CD1c-positive myeloid dendritic cell (primary cell): ENCODE results near the gene MAPK9.

Experiments used
- DNase-seq: peaks from one replicate; pipeline ENCODE4 v3.0.0-alpha.2; 2016; ENCODE audit errors: extremely low spot score

The MAPK9 gene

GRCh38 chr5:180294913-180295555 lies 3.2 kb upstream of the MAPK9 start:
- DNase-seq = no peak

GRCh38 chr5:180294411-180294810 lies 2.5 kb upstream of the MAPK9 start:
- DNase-seq = no peak

- DNase-seq = no peak
These were observed 496 bp downstream of the MAPK9 start for GRCh38 chr5:180291234-180291940.

GRCh38 chr5:180290568-180291233 lies 1.2 kb downstream of the MAPK9 start:
- no peak for DNase-seq

- no peak for DNase-seq
These were observed 1.9 kb downstream of the MAPK9 start for GRCh38 chr5:180289966-180290365.

- no peak for DNase-seq
These were observed 2.5 kb downstream of the MAPK9 start for GRCh38 chr5:180289433-180289832.

- DNase-seq = no peak
These were observed 4.0 kb downstream of the MAPK9 start for GRCh38 chr5:180287868-180288267.

GRCh38 chr5:180287404-180287803 lies 4.5 kb downstream of the MAPK9 start:
- no peak for DNase-seq

GRCh38 chr5:180284149-180284548 lies 7.7 kb downstream of the MAPK9 start:
- peak; percentile 39 for DNase-seq

- no peak for DNase-seq
These were observed 8.8 kb downstream of the MAPK9 start for GRCh38 chr5:180283026-180283615.

- DNase-seq = no peak
These were observed 9.6 kb downstream of the MAPK9 start for GRCh38 chr5:180282281-180282680.

GRCh38 chr5:180281706-180282105 lies 10.2 kb downstream of the MAPK9 start:
- DNase-seq = no peak

GRCh38 chr5:180274695-180275094 lies 17.2 kb downstream of the MAPK9 start:
- no peak for DNase-seq

GRCh38 chr5:180271221-180271620 lies 20.7 kb downstream of the MAPK9 start:
- DNase-seq = peak; percentile 50

GRCh38 chr5:180259260-180259611 lies 32.6 kb downstream of the MAPK9 start:
- no peak for DNase-seq

- no peak for DNase-seq
These were observed 38.7 kb downstream of the MAPK9 start for GRCh38 chr5:180253036-180253824.

GRCh38 chr5:180251887-180252286 lies 40.0 kb downstream of the MAPK9 start:
- no peak for DNase-seq

GRCh38 chr5:180251141-180251540 lies 40.7 kb downstream of the MAPK9 start:
- no peak for DNase-seq

- DNase-seq = no peak
These were observed 41.6 kb downstream of the MAPK9 start for GRCh38 chr5:180250329-180250728.

- DNase-seq = no peak
These were observed 50.3 kb downstream of the MAPK9 start for GRCh38 chr5:180241600-180241999.

GRCh38 chr5:180238631-180239030 lies 53.3 kb downstream of the MAPK9 start:
- no peak for DNase-seq

- no peak for DNase-seq
These were observed 56.0 kb downstream of the MAPK9 start for GRCh38 chr5:180235846-180236245.
